CD4-positive, alpha-beta T cell treated with Interleukin-10 for 1 hour (primary cell): ENCODE results near the gene MALT1.
"Not testable (repeated sequence)": the region's sequence is repeated elsewhere in the genome, so short reads cannot be mapped to it uniquely, and the experiment has no call there.

ENCODE experiments used
- DNase-seq: peaks from one replicate; pipeline ENCODE4 v3.0.0-alpha.2; 2020

Gene MALT1

GRCh38 chr18:58748899-58749595, 77.8 kb downstream of the MALT1 start:
- no peak for DNase-seq

DNA sequence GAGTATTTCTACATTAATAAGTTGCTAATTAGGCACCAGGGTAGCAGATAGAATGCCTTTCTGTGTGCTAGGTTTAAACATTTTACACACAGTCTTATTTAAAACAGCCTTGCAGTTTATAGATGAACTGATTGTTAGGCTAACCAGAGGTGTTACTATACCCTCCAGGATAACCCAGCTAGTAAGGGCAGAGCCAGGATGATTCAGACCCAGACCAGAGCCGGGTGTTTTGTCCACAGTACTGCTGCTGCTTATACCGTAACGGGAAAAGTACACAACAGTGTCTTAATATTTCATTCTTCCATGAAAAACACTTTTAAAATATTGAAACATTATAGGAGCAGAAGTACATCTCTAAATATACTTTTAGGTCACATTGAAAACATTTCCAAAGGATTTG, 82.7 kb downstream of the MALT1 start:
- DNase-seq = no peak

DNA sequence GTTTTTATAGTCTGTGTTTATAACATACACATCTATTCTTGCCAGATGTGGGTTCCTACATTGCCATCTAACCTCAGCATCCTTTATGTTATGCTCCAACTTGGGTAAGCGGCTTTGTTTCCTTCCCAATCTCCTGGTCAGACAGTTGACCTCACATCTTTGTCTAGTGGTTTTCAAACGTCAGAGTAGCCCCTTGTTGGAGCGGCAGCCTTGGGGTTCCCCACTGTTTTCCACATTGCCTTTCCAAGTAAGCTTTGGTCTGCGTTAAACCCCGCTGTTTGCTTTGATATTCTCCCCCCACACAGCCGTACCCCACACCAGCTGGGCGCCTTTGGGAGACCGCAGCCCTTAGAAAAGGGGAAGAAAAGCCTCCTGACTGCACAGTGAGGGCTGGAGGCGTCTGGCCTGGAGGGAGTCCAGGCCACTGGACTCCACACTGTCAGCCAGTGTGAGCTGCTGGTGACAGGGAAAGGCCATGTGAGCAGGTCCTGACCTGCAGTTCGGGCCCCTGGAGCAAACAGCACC, 83.3 kb downstream of the MALT1 start:
- no peak for DNase-seq

GRCh38 chr18:58755304-58756010, 84.2 kb downstream of the MALT1 start:
- no peak for DNase-seq

DNA sequence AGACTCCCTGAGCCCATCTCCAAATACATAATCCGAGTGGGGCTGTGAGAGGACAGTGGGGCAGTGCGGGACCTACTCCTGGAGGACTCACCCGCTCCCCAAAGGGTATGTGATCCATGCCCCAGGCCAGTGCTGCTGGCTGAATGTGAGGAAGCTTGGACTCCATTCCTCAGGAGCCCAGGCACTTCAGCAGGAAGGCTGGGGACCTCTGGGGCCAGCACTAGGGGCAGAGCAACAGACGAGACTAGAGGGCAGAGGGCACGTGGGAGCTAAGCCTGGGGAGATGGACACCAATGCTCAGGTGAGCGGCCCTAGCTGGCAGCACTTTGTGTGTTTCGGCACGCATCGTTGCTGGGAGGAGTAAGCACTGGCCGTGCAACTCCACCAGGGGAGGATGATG, 84.9 kb downstream of the MALT1 start:
- no peak for DNase-seq

- no peak for DNase-seq
These were observed 85.5 kb downstream of the MALT1 start for GRCh38 chr18:58756596-58757240.

- not testable (repeated sequence) for DNase-seq
These were observed 86.1 kb downstream of the MALT1 start for GRCh38 chr18:58757351-58757750.

GRCh38 chr18:58758046-58758445, 86.8 kb downstream of the MALT1 start:
- DNase-seq = no peak

DNA sequence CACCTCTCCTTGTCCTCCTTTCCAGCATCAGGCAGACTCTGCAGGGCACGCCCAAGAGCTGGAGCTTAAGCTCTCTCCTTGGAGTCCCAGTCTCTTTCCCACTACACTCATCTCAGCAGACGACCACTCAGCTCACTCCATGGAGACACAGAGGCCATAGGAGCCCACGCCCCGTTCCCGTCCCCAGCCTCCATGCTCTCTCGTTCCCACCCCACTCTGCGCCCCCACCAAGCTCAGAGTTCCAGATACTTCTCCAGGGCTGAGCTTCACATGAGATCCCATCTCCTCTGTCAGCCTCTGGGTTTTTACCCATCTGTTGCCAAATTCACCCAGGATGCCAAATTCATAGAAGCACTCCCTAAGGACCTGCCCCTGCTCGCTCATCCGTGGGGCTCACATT, 87.3 kb downstream of the MALT1 start:
- DNase-seq = no peak

DNA sequence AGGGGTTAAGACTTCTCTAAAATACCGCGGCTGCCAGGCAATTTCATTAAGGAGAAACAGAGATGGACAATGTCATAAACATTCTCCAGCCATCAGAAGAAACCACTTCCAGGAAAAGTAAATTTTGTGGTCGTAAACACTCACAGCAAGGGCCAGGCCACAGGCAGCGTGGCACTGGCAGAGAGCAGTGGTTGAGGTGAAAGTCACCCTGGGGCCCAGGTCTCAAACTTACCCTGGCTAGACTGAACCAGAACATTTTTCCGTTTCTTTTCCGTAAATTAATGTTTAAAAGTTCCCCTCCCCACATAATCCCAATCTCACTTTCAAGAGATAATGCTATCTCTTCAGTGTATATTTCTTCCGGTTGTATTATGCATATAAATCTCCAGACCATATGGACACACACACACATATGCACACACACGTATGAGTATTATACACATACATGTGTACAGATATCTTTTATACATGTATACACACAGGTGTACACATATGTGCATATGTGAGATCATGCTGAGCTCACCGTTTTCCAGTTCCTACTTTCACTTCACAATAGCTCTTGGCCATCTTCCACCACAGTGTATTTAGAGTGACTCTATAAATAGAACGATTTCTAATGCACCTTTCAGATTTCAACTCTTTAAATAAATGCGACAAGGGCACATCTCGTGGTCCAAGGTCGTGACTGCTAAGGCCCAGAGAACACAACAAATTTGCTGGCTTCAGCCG, 90.1 kb downstream of the MALT1 start:
- DNase-seq = peak; percentile 12

DNA sequence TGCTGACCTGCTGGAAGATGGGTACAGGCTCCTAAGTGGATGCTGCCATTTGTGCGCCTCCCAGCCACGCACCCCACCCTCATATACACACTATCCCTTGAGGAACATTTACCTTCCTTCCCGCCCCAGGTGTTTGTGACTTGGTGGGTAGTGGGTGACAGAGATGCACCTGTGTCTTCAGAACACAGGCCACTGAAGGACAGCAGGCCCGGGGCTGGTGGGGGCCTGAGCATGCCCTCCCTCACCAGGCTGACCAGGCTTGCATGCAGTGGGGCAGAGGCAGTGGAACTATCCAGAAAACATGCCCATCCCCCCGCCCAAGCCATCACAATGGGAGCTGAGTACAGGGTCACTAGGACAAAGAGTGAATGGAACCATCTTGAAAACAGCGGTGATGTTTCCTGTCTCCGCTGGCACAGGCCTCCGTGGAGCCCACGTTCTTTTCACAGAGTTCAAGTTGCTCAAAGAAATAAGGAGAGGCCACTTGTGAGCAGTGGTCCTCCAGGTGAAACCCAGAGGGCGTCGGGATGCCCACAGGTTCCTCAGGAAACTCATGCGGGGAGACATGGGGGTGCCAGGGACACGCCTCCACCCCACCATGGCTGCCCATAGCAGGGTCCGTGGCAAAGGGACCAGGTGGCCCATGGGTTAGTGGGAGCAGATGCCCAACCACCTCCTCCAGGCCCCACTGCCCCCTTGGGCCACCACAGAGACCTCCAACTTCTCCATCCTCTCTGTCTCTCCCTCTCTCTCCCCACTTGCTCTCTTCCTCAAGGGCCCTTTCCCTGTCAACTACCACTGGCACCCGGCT, 90.9 kb downstream of the MALT1 start:
- no peak for DNase-seq

- DNase-seq = no peak
These were observed 91.5 kb downstream of the MALT1 start for GRCh38 chr18:58762781-58763171.

GRCh38 chr18:58766164-58766563, 94.9 kb downstream of the MALT1 start:
- DNase-seq = no peak

DNA sequence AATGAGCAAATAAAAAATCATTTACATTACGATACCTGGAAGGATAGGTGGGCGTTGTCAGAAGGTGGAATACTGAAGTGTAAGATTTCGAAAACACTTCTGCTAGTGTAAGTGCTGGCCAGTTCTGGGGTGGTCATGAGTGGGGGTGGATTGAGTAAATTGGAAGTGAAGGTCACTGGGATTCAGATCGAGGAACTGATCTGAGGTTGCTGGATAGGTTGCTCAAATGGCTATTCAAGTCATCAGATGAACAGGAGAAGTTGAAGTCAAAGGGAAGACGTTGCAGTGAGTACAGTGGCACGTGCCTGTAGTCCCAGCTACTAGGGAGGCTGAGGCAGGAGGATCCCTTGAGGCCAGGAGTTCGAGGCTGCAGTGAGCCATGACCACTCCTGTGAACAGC, 95.7 kb downstream of the MALT1 start:
- DNase-seq = no peak

- peak; percentile 62 for DNase-seq
These were observed 97.2 kb downstream of the MALT1 start for GRCh38 chr18:58768293-58768974.

- no peak for DNase-seq
These were observed 98.1 kb downstream of the MALT1 start for GRCh38 chr18:58769321-58769720.

DNA sequence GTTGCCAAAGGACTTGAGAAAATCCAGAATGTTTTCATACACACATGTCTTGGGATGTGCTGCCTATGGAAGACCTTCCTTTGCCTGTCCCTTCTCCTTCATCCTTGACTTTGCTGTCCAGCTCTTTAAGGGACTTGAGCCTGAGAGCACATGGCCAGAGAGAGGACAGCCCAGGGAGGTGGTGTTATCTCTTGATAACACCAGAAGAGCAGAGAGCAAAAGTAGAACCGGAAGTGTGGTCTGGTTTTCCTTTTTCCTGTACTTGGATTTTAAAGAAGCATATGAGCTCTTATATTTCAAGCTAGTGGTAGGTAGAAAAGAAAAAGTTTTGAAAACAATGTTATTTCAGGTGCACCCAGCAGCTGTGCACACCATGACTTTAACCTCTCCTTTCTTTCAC, 99.3 kb downstream of the MALT1 start:
- DNase-seq = no peak

GRCh38 chr18:58772161-58772560, 100.9 kb downstream of the MALT1 start:
- DNase-seq = no peak

- DNase-seq = no peak
These were observed 104.8 kb downstream of the MALT1 start for GRCh38 chr18:58776084-58776483.

GRCh38 chr18:58776541-58776940, 105.3 kb downstream of the MALT1 start:
- not testable (repeated sequence) for DNase-seq

- no peak for DNase-seq
These were observed 106.2 kb downstream of the MALT1 start for GRCh38 chr18:58777471-58777870.

DNA sequence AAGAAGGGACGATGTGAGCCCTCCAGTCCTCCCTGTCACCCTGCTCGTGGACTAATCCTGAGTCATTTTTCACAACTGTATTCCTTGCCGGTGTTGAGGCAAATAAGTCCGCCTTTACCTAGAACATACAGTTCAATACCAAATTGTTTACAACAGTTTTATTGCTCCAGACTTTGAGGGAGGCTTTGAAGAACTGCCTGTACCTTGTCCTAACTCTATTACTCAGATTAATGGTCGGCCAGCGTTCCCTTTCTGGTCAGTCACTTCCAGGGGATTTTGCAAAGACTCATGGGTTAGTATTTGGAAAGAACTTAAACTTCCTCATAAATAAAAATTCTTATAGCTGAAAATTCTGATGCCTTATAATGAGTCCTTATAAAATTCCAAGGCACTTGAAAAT, 108.3 kb downstream of the MALT1 start:
- no peak for DNase-seq
